WTC11 (cell line): ENCODE measurements around the gene DCP1B. TPM values are rescaled to one million over a fixed set of nuclear protein-coding genes. Genes with fewer than 3 reads are reported as not detected.
A peak's percentile ranks its signal among the peaks of the same experiment; 100 is the strongest.

Source experiments
- ATAC-seq: fragments of 200-7000 bp; cut with Tn5 transposase; 2 replicates; pipeline ENCODE4 v1.10.0; 2021; ENCODE audit warnings: mild to moderate bottlenecking, moderate library complexity
- CTCF ChIA-PET: fragments of 300-600 bp; sonication (Branson Sonifier 250); formaldehyde crosslinking; loops from one replicate; lab custom pipeline; 2021; ENCODE audit warnings: antibody characterized with exemption; lab: Charles Lee
- POLR2A ChIA-PET: fragments of 350-600 bp; sonication (Branson Sonifier 250); formaldehyde crosslinking; loops from one replicate; lab custom pipeline; 2021; ENCODE audit warnings: antibody characterized with exemption; lab: Charles Lee
- DNase-seq: peaks from one replicate; pipeline ENCODE4 v3.0.0; 2021; ENCODE audit warnings: low spot score
- H3K27ac Mint-ChIP-seq: 2 replicates; pipeline ENCODE4 v1.8.0; 2021; ENCODE audit warnings: mixed read lengths
- H3K27me3 Mint-ChIP-seq: 2 replicates; pipeline ENCODE4 v1.8.0; 2021; ENCODE audit warnings: low read depth, mild to moderate bottlenecking, moderate library complexity, mixed read lengths
- H3K36me3 Mint-ChIP-seq: 2 replicates; pipeline ENCODE4 v1.8.0; 2021; ENCODE audit warnings: mixed read lengths
- H3K4me1 Mint-ChIP-seq: 2 replicates; pipeline ENCODE4 v1.8.0; 2022; ENCODE audit warnings: mixed read lengths
- H3K4me3 Mint-ChIP-seq: 2 replicates; pipeline ENCODE4 v1.8.0; 2021; ENCODE audit warnings: mild to moderate bottlenecking, moderate library complexity, mixed read lengths
- H3K9me3 Mint-ChIP-seq: 2 replicates; pipeline ENCODE4 v1.8.0; 2021; ENCODE audit warnings: mixed read lengths
- ESRRA ChIP-seq: sonication (generic); formaldehyde crosslinking; IDR thresholded peaks from 2 replicates; pipeline ENCODE4 v1.8.1; 2022; ENCODE audit warnings: mild to moderate bottlenecking, missing genetic modification reagents, borderline replicate concordance
- GABPB1 ChIP-seq: sonication (generic); formaldehyde crosslinking; IDR thresholded peaks from 2 replicates; pipeline ENCODE4 v1.8.1; 2023; ENCODE audit warnings: mild to moderate bottlenecking, missing genetic modification reagents
- MXD4 ChIP-seq: fragments of 250-450 bp; sonication (Bioruptor Pico); IDR thresholded peaks from 2 replicates; pipeline ENCODE4 v1.8.0; 2021; ENCODE audit warnings: mild to moderate bottlenecking, moderate library complexity, borderline replicate concordance
- NFATC4 ChIP-seq: fragments of 250-450 bp; sonication (Bioruptor Pico); IDR thresholded peaks from 2 replicates; pipeline ENCODE4 v1.9.0; 2021; ENCODE audit warnings: mild to moderate bottlenecking
- NR3C1 ChIP-seq: sonication (generic); formaldehyde crosslinking; conservative IDR thresholded peaks from 2 replicates; pipeline ENCODE4 v1.8.1; 2023; ENCODE audit warnings: low read depth, mild to moderate bottlenecking, missing genetic modification reagents
- SMAD4 ChIP-seq: sonication (generic); formaldehyde crosslinking; IDR thresholded peaks from 2 replicates; pipeline ENCODE4 v1.8.0; 2022; ENCODE audit warnings: mild to moderate bottlenecking, missing genetic modification reagents
- SOX15 ChIP-seq: fragments of 250-450 bp; sonication (Bioruptor Pico); IDR thresholded peaks from 2 replicates; pipeline ENCODE4 v1.9.0; 2021; ENCODE audit warnings: mild to moderate bottlenecking
- TP53 ChIP-seq: sonication (generic); formaldehyde crosslinking; IDR thresholded peaks from 2 replicates; pipeline ENCODE4 v1.8.1; 2023; ENCODE audit warnings: mild to moderate bottlenecking, missing genetic modification reagents
- total RNA-seq: library from RNA; stranded (reverse); gene quantifications from 3 replicates; pipeline ENCODE4 v1.2.3, GENCODE V29; 2021
- TF ChIP-seq, protein P1 (sequence below): sonication (generic); formaldehyde crosslinking; IDR thresholded peaks from 2 replicates; pipeline ENCODE4 v1.8.0; 2023; ENCODE audit warnings: missing genetic modification reagents, mild to moderate bottlenecking, borderline replicate concordance
- TF ChIP-seq, protein P2 (sequence below): fragments of 200-600 bp; IDR thresholded peaks from 2 replicates; pipeline ENCODE4 v1.8.0; 2022; ENCODE audit warnings: antibody characterized with exemption
- TF ChIP-seq, protein P3 (sequence below): sonication (generic); formaldehyde crosslinking; IDR thresholded peaks from 2 replicates; pipeline ENCODE4 v1.8.1; 2023; ENCODE audit warnings: mild to moderate bottlenecking, missing genetic modification reagents
- TF ChIP-seq, protein P4 (sequence below): sonication (generic); formaldehyde crosslinking; IDR thresholded peaks from 2 replicates; pipeline ENCODE4 v1.8.1; 2022; ENCODE audit warnings: low read depth, mild to moderate bottlenecking, moderate library complexity, missing genetic modification reagents, borderline replicate concordance

Gene DCP1B
- total RNA-seq, 1 experiment from 2014 or later = 25.1 TPM

DNA sequence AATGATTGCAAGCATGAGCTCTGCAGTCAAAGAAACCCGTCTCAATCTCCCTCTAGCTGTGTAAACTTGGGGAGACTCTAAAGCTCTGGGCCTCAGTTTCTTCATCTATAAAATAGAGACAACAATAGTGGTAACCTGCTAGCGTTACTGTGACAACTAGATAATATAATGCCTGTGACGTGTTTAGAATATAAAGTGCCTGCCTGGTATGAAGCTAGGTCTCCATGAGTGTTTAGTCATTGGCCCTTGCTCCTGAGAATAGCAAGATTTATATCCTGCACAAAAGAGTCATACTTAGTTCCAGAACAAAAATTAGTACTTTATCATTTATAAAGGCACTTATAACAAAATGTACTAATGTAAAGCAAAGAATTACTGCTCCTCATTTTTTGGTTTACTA is 8.8 kb upstream of the DCP1B start (continued):
- TF ChIP-seq, protein P1, sequence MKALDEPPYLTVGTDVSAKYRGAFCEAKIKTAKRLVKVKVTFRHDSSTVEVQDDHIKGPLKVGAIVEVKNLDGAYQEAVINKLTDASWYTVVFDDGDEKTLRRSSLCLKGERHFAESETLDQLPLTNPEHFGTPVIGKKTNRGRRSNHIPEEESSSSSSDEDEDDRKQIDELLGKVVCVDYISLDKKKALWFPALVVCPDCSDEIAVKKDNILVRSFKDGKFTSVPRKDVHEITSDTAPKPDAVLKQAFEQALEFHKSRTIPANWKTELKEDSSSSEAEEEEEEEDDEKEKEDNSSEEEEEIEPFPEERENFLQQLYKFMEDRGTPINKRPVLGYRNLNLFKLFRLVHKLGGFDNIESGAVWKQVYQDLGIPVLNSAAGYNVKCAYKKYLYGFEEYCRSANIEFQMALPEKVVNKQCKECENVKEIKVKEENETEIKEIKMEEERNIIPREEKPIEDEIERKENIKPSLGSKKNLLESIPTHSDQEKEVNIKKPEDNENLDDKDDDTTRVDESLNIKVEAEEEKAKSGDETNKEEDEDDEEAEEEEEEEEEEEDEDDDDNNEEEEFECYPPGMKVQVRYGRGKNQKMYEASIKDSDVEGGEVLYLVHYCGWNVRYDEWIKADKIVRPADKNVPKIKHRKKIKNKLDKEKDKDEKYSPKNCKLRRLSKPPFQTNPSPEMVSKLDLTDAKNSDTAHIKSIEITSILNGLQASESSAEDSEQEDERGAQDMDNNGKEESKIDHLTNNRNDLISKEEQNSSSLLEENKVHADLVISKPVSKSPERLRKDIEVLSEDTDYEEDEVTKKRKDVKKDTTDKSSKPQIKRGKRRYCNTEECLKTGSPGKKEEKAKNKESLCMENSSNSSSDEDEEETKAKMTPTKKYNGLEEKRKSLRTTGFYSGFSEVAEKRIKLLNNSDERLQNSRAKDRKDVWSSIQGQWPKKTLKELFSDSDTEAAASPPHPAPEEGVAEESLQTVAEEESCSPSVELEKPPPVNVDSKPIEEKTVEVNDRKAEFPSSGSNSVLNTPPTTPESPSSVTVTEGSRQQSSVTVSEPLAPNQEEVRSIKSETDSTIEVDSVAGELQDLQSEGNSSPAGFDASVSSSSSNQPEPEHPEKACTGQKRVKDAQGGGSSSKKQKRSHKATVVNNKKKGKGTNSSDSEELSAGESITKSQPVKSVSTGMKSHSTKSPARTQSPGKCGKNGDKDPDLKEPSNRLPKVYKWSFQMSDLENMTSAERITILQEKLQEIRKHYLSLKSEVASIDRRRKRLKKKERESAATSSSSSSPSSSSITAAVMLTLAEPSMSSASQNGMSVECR = no peak
- TF ChIP-seq SMAD4 (CRISPR knock-in tag) (no peak), MXD4 (CRISPR knock-in tag) (no peak)

DNA sequence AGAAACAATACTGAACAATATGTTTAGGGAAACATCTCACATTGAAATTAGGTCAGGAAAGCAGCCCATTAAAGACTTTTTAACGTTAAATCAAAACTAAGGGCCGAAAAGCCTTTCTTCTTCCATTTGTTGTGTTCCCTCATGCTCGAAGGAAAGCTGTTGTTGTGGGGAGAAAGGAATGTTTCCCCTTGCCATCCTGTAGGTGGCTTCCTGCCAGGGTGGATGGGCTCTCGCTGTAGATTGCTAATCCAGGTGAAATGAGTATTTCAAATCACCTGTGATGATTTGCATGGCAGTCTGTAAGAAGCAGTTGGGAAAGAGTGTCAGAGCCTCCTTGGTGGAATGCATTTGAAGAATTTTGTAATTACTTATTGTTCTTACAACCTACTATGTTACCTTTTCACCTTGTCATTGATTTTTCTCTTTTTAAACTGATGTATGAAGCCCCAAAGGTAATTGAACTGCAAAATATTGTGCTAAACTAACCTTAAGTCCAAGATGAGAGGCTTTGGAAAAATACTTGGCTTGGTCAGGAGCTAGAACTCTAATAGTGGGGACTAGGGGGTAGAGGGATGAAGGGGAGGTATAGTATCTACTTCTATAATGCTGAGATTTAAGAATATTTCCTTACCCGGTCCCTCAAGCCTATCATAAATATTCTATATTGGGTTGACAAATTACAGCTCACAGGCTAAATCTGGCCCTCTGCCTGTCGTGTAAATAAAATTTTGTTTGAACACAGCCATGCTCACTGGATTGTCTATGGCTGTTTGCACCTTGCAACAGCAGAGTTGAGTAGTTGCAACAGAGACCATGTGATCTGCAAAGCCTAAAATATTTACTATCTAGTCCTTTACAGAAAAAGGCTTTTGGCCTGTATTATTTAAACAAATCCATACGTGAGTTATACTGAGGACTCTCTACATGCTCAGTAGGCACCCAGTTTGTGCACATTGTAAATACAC is 7.7 kb upstream of the DCP1B start:
- CTCF ChIA-PET = interaction anchor here (0.8 to 3.2 kb wide), 10 partner anchors 11 to 306 kb away, joined by 3 to 21 read pairs (median 4); partner anchors contain the start of gene CACNA1C
- Mint-ChIP-seq H3K4me1 (peaks cover 48% of the 10 kb centered on the region), H3K27ac (peak overlapping the region; percentile 54; the same call in 1 of the 2 replicates), H3K4me3 (no peak overlapping the region), H3K36me3 (no peaks in the 10 kb centered on the region), H3K27me3 (no peaks in the 10 kb centered on the region), H3K9me3 (no peaks in the 10 kb centered on the region)
- POLR2A ChIA-PET = interaction anchor here (0.7 kb wide), 2 partner anchors 356 to 1111 kb away, joined by 4 read pairs; no protein-coding TSS in a partner anchor
- ATAC-seq = peak; percentile 73
- peak; percentile 27 for DNase-seq
- TF ChIP-seq TP53 (no peak), GABPB1 (CRISPR knock-in tag) (peak; percentile 43; the same call in 1 of the 2 replicates)

DNA sequence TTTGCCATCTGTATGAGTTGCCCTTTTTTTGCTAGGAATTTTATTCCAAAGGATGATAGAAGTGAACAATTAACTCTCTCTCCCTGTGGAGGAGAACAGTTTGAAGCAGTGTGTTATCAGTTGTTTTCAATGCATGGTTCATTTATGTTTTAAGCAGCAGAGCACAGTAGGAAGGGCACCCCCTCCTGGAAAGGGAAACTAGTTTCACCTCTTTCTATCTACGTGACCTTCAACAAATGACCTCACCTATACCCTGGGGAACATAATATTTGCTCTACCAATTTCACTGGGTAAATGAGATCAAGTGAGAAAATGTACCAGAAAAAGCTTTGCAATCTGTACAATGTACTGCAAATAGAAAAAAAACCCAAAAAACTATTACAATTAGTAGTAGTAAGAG is 5.4 kb upstream of the DCP1B start:
- H3K9me3 Mint-ChIP-seq = no peaks in the 10 kb centered on the region
- no peaks in the 10 kb centered on the region for H3K36me3 Mint-ChIP-seq
- DNase-seq = no peak
- ATAC-seq = peak; percentile 68
- POLR2A ChIA-PET = no interaction called here
- no peaks in the 10 kb centered on the region for H3K27me3 Mint-ChIP-seq
- TF ChIP-seq NFATC4 (CRISPR knock-in tag) (no peak), NR3C1 (CRISPR knock-in tag) (no peak), SOX15 (CRISPR knock-in tag) (no peak), ESRRA (CRISPR knock-in tag) (peak; percentile 84; the same call in 1 of the 2 replicates)
- TF ChIP-seq, protein P2, sequence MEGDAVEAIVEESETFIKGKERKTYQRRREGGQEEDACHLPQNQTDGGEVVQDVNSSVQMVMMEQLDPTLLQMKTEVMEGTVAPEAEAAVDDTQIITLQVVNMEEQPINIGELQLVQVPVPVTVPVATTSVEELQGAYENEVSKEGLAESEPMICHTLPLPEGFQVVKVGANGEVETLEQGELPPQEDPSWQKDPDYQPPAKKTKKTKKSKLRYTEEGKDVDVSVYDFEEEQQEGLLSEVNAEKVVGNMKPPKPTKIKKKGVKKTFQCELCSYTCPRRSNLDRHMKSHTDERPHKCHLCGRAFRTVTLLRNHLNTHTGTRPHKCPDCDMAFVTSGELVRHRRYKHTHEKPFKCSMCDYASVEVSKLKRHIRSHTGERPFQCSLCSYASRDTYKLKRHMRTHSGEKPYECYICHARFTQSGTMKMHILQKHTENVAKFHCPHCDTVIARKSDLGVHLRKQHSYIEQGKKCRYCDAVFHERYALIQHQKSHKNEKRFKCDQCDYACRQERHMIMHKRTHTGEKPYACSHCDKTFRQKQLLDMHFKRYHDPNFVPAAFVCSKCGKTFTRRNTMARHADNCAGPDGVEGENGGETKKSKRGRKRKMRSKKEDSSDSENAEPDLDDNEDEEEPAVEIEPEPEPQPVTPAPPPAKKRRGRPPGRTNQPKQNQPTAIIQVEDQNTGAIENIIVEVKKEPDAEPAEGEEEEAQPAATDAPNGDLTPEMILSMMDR = no peak
- TF ChIP-seq, protein P3, sequence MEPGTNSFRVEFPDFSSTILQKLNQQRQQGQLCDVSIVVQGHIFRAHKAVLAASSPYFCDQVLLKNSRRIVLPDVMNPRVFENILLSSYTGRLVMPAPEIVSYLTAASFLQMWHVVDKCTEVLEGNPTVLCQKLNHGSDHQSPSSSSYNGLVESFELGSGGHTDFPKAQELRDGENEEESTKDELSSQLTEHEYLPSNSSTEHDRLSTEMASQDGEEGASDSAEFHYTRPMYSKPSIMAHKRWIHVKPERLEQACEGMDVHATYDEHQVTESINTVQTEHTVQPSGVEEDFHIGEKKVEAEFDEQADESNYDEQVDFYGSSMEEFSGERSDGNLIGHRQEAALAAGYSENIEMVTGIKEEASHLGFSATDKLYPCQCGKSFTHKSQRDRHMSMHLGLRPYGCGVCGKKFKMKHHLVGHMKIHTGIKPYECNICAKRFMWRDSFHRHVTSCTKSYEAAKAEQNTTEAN (CRISPR knock-in tag) = no peak
- TF ChIP-seq, protein P4, sequence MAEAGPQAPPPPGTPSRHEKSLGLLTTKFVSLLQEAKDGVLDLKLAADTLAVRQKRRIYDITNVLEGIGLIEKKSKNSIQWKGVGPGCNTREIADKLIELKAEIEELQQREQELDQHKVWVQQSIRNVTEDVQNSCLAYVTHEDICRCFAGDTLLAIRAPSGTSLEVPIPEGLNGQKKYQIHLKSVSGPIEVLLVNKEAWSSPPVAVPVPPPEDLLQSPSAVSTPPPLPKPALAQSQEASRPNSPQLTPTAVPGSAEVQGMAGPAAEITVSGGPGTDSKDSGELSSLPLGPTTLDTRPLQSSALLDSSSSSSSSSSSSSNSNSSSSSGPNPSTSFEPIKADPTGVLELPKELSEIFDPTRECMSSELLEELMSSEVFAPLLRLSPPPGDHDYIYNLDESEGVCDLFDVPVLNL (CRISPR knock-in tag) = no peak
- H3K27ac Mint-ChIP-seq = peak overlapping the region; percentile 43; the same call in 1 of the 2 replicates
- H3K4me1 Mint-ChIP-seq = peaks cover 59% of the 10 kb centered on the region
- CTCF ChIA-PET = interaction anchor here (1.0 to 3.2 kb wide), 5 partner anchors 8 to 48 kb away, joined by 3 to 21 read pairs (median 3); no protein-coding TSS in a partner anchor
- H3K4me3 Mint-ChIP-seq = no peak overlapping the region
